HepG2 (cell line): ENCODE measurements around the gene MAVS. TPM values are rescaled to one million over a fixed set of nuclear protein-coding genes. Genes with fewer than 3 reads are reported as not detected.

Experiments
- FOXC1 ChIP-seq: sonication (generic); formaldehyde crosslinking; IDR thresholded peaks from 2 replicates; pipeline ENCODE4 v1.8.0; 2022; ENCODE audit warnings: mild to moderate bottlenecking, missing genetic modification reagents, borderline replicate concordance
- JUN ChIP-seq: sonication (generic); formaldehyde crosslinking; IDR thresholded peaks from 2 replicates; pipeline ENCODE4 v1.4.0; 2020; ENCODE audit warnings: mild to moderate bottlenecking, missing genetic modification reagents
- NCOA1 ChIP-seq: sonication (generic); formaldehyde crosslinking; IDR thresholded peaks from 2 replicates; pipeline ENCODE4 v1.9.0; 2021; ENCODE audit warnings: missing genetic modification reagents
- NR3C1 ChIP-seq: sonication (generic); formaldehyde crosslinking; IDR thresholded peaks from 2 replicates; pipeline ENCODE4 v1.4.0; 2020; ENCODE audit warnings: missing genetic modification reagents
- PAWR ChIP-seq: sonication (generic); formaldehyde crosslinking; IDR thresholded peaks from 2 replicates; pipeline ENCODE4 v1.4.0; 2020; ENCODE audit warnings: missing genetic modification reagents, mild to moderate bottlenecking, borderline replicate concordance
- SIN3B ChIP-seq: fragments of 150-350 bp; IDR thresholded peaks from 2 replicates; pipeline ENCODE4 v1.6.1; 2014; ENCODE audit warnings: low read length
- SRF ChIP-seq: IDR thresholded peaks from 2 replicates; pipeline ENCODE4 v1.6.1; 2011; ENCODE audit warnings: mild to moderate bottlenecking, low read depth, low read length, moderate library complexity
- ZBTB10 ChIP-seq: sonication (generic); formaldehyde crosslinking; IDR thresholded peaks from 2 replicates; pipeline ENCODE4 v1.4.0; 2020; ENCODE audit warnings: missing genetic modification reagents, borderline replicate concordance
- ZBTB42 ChIP-seq: sonication (generic); formaldehyde crosslinking; IDR thresholded peaks from 2 replicates; pipeline ENCODE4 v1.5.0; 2020; ENCODE audit warnings: mild to moderate bottlenecking, missing genetic modification reagents
- ZBTB43 ChIP-seq: sonication (generic); formaldehyde crosslinking; conservative IDR thresholded peaks from 2 replicates; pipeline ENCODE4 v1.4.0; 2020; ENCODE audit warnings: missing genetic modification reagents
- ZFP37 ChIP-seq: sonication (generic); formaldehyde crosslinking; IDR thresholded peaks from 2 replicates; pipeline ENCODE4 v1.4.0; 2020; ENCODE audit warnings: missing genetic modification reagents, borderline replicate concordance
- ZNF576 ChIP-seq: sonication (generic); formaldehyde crosslinking; IDR thresholded peaks from 2 replicates; pipeline ENCODE4 v1.4.0; 2020; ENCODE audit warnings: mild to moderate bottlenecking, missing genetic modification reagents
- ZNF629 ChIP-seq: sonication (generic); formaldehyde crosslinking; conservative IDR thresholded peaks from 2 replicates; pipeline ENCODE4 v1.5.0; 2020; ENCODE audit warnings: missing genetic modification reagents
- ZNF660 ChIP-seq: sonication (generic); formaldehyde crosslinking; IDR thresholded peaks from 2 replicates; pipeline ENCODE4 v1.5.1; 2020; ENCODE audit warnings: mild to moderate bottlenecking, low read depth, missing genetic modification reagents, borderline replicate concordance
- ZNF773 ChIP-seq: sonication (generic); formaldehyde crosslinking; IDR thresholded peaks from 2 replicates; pipeline ENCODE4 v1.4.0; 2020; ENCODE audit warnings: missing genetic modification reagents, borderline replicate concordance
- ZNF891 ChIP-seq: sonication (generic); formaldehyde crosslinking; IDR thresholded peaks from 2 replicates; pipeline ENCODE4 v1.5.0; 2020; ENCODE audit warnings: mild to moderate bottlenecking, missing genetic modification reagents
- polyA plus RNA-seq, 8 experiments: library from polyadenylated mRNA; depleted of rRNA in 3 of 8; stranded (reverse) in 7 of 8; unstranded in 1 of 8; fragments of >200 nt; fragmentation: Illumina TruSeq in 4 of 8; extraction: Trizol in 4 of 8; gene quantifications; 2 replicates each; pipeline versions ENCODE4 v1.2.1 to v1.2.3, GENCODE V29; 2011 to 2016; ENCODE audit warnings: low read depth in 4 of 8, missing spikeins in 1 of 8, mixed read lengths in 1 of 8; ENCODE audit not compliant: insufficient read depth in 1 of 8
- total RNA-seq, 5 experiments: library from RNA; depleted of rRNA; stranded (reverse); fragments of >200 nt; fragmentation: Illumina TruSeq; extraction: Trizol; gene quantifications; 2 replicates each; pipeline ENCODE4 v1.2.3, GENCODE V29; 2016; ENCODE audit warnings: low read depth in 1 of 5
- TF ChIP-seq, protein P1 (sequence below): IDR thresholded peaks from 2 replicates; pipeline ENCODE4 v1.6.1; 2016; ENCODE audit warnings: low read depth
- TF ChIP-seq, protein P2 (sequence below): IDR thresholded peaks from 2 replicates; pipeline ENCODE4 v1.6.1; 2016; ENCODE audit warnings: missing genetic modification reagents, missing compliant biosample characterization
- TF ChIP-seq, protein P3 (sequence below): sonication (generic); formaldehyde crosslinking; IDR thresholded peaks from 2 replicates; pipeline ENCODE4 v1.4.0; 2020; ENCODE audit warnings: missing genetic modification reagents
- TF ChIP-seq, protein P4 (sequence below): sonication (generic); formaldehyde crosslinking; conservative IDR thresholded peaks from 2 replicates; pipeline ENCODE4 v1.4.0; 2020; ENCODE audit warnings: missing genetic modification reagents

MAVS gene
- total and polyA plus RNA-seq, 2 of the 13 experiments (the other 11 are each of a cell fraction or from before 2014, with no cell fraction given) = 27.3 to 36.6 TPM

GRCh38 chr20:3846378-3846739 is 275 bp upstream of the MAVS start (continued):
- TF ChIP-seq, protein P1, sequence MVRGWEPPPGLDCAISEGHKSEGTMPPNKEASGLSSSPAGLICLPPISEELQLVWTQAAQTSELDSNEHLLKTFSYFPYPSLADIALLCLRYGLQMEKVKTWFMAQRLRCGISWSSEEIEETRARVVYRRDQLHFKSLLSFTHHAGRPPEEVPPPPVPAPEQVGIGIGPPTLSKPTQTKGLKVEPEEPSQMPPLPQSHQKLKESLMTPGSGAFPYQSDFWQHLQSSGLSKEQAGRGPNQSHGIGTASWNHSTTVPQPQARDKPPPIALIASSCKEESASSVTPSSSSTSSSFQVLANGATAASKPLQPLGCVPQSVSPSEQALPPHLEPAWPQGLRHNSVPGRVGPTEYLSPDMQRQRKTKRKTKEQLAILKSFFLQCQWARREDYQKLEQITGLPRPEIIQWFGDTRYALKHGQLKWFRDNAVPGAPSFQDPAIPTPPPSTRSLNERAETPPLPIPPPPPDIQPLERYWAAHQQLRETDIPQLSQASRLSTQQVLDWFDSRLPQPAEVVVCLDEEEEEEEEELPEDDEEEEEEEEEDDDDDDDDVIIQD = no peak; the same call in 1 of the 2 replicates
- TF ChIP-seq ZNF576 (CRISPR knock-in tag) = peak; percentile 77; the same call in 1 of the 2 replicates
- TF ChIP-seq ZFP37 (CRISPR knock-in tag) = peak; percentile 94
- 0 out of 2 replicates have a peak, but pooled peaks have one; percentile 51 for TF ChIP-seq ZNF660
- TF ChIP-seq, protein P2, sequence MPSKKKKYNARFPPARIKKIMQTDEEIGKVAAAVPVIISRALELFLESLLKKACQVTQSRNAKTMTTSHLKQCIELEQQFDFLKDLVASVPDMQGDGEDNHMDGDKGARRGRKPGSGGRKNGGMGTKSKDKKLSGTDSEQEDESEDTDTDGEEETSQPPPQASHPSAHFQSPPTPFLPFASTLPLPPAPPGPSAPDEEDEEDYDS = no peak
- TF ChIP-seq SRF = no peak
- peak; percentile 36; the same call in 1 of the 2 replicates for TF ChIP-seq NCOA1 (CRISPR knock-in tag)
- TF ChIP-seq, protein P3, sequence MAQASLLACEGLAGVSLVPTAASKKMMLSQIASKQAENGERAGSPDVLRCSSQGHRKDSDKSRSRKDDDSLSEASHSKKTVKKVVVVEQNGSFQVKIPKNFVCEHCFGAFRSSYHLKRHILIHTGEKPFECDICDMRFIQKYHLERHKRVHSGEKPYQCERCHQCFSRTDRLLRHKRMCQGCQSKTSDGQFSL (CRISPR knock-in tag) = no peak
- TF ChIP-seq JUN (CRISPR knock-in tag) = no peak
- TF ChIP-seq ZBTB43 (CRISPR knock-in tag) = peak; percentile 77
- no peak for TF ChIP-seq NR3C1 (CRISPR knock-in tag)
- no peak for TF ChIP-seq ZNF891 (CRISPR knock-in tag)
- 0 out of 2 replicates have a peak, but pooled peaks have one; percentile 9 for TF ChIP-seq SIN3B
- TF ChIP-seq FOXC1 (CRISPR knock-in tag) = peak; percentile 67; the same call in 1 of the 2 replicates
- TF ChIP-seq ZBTB10 (CRISPR knock-in tag) = peak; percentile 77
- TF ChIP-seq ZNF773 (CRISPR knock-in tag) = 0 out of 2 replicates have a peak, but pooled peaks have one; percentile 93
- no peak for TF ChIP-seq PAWR (CRISPR knock-in tag)
- TF ChIP-seq, protein P4, sequence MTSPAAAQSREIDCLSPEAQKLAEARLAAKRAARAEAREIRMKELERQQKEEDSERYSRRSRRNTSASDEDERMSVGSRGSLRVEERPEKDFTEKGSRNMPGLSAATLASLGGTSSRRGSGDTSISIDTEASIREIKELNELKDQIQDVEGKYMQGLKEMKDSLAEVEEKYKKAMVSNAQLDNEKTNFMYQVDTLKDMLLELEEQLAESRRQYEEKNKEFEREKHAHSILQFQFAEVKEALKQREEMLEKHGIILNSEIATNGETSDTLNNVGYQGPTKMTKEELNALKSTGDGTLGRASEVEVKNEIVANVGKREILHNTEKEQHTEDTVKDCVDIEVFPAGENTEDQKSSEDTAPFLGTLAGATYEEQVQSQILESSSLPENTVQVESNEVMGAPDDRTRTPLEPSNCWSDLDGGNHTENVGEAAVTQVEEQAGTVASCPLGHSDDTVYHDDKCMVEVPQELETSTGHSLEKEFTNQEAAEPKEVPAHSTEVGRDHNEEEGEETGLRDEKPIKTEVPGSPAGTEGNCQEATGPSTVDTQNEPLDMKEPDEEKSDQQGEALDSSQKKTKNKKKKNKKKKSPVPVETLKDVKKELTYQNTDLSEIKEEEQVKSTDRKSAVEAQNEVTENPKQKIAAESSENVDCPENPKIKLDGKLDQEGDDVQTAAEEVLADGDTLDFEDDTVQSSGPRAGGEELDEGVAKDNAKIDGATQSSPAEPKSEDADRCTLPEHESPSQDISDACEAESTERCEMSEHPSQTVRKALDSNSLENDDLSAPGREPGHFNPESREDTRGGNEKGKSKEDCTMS (CRISPR knock-in tag) = no peak
- peak; percentile 30; the same call in 1 of the 2 replicates for TF ChIP-seq ZNF629 (CRISPR knock-in tag)
- no peak for TF ChIP-seq ZBTB42
